Left cardiac atrium (tissue), 4 donors: ENCODE results near the gene PISD. TPM values are rescaled to one million over a fixed set of nuclear protein-coding genes. Genes with fewer than 3 reads are reported as not detected.
A peak's percentile ranks its signal among the peaks of the same experiment; 100 is the strongest.
"Not testable (repeated sequence)": the region's sequence is repeated elsewhere in the genome, so short reads cannot be mapped to it uniquely, and the experiment has no call there.

Experiments used
- ATAC-seq, 2 donors: fragments of 200-7000 bp; cut with Tn5 transposase; one replicate each; pipeline ENCODE4 v1.9.1; 2020; ENCODE audit warnings: mild to moderate bottlenecking in 2 of 2, moderate library complexity in 2 of 2
- DNase-seq: peaks from one replicate; pipeline ENCODE4 v3.0.0-alpha.2; 2020
- intact Hi-C, 2 donors: fragments of 100-400 bp; cut with DNase I; formaldehyde crosslinking; loops; one replicate each; pipeline versions ENCODE4 v1.14.1 to v1.15.1; 2022 to 2023
- total RNA-seq, 2 donors: library from RNA; stranded (reverse); fragmentation: NEBNext Ultra II Directional; extraction: Animal tissue kit (Norgen Biotek cat#: 25700); gene quantifications; one replicate each; pipeline ENCODE4 v1.2.1, GENCODE V29; 2021
- donor health status: DM: no; HTN: yes; CAD: no.
- donor health status: DM: no; HTN: yes; CAD: no; lungs with severe emphysema.
- donor health status: DM: yes; HTN: yes; CAD: no.
- donor health status: Dilated cardiomyopathy.

Gene PISD
- total RNA-seq, 2 donors from 2014 or later = 25.2 to 40.8 TPM

GRCh38 chr22:31614781-31615490 lies 47.1 kb downstream of the PISD start:
- ATAC-seq = no peak
- intact Hi-C loops = no loop called here
- DNase-seq = peak; percentile 27

GRCh38 chr22:31613904-31614296 lies 48.1 kb downstream of the PISD start:
- ATAC-seq (no peak), DNase-seq (no peak)
- intact Hi-C loops = no loop called here

- ATAC-seq (no peak), DNase-seq (no peak)
- intact Hi-C loops = no loop called here
These were observed 48.6 kb downstream of the PISD start for GRCh38 chr22:31613286-31613903.

GRCh38 chr22:31612891-31613285 lies 49.1 kb downstream of the PISD start:
- ATAC-seq = no peak
- intact Hi-C loops = no loop called here
- no peak for DNase-seq

- intact Hi-C loops = no loop called here
- ATAC-seq (peak; percentile 48 to 67), DNase-seq (peak; percentile 43)
These were observed 50.8 kb downstream of the PISD start for GRCh38 chr22:31611061-31611760.

GRCh38 chr22:31610611-31611010 lies 51.4 kb downstream of the PISD start:
- DNase-seq (peak; percentile 16), ATAC-seq (no peak)
- intact Hi-C loops = no loop called here

- intact Hi-C loops = no loop called here
- ATAC-seq = no peak
- no peak for DNase-seq
These were observed 52.3 kb downstream of the PISD start for GRCh38 chr22:31609716-31610115.

- ATAC-seq = no peak
- intact Hi-C loops = no loop called here
- no peak for DNase-seq
These were observed 54.3 kb downstream of the PISD start for GRCh38 chr22:31607696-31608095.

GRCh38 chr22:31605851-31606585 lies 56.0 kb downstream of the PISD start:
- DNase-seq (no peak), ATAC-seq (no peak)
- intact Hi-C loops = no loop called here

GRCh38 chr22:31604746-31605705 lies 57.0 kb downstream of the PISD start:
- no peak for ATAC-seq
- no peak for DNase-seq
- intact Hi-C loops = no loop called here

- DNase-seq (no peak), ATAC-seq (no peak)
- intact Hi-C loops = no loop called here
These were observed 57.8 kb downstream of the PISD start for GRCh38 chr22:31604137-31604705.

- intact Hi-C loops = no loop called here
- ATAC-seq (no peak), DNase-seq (no peak)
These were observed 58.4 kb downstream of the PISD start for GRCh38 chr22:31603574-31603973.

- DNase-seq = no peak
- intact Hi-C loops = no loop called here
These were observed 58.9 kb downstream of the PISD start for GRCh38 chr22:31603081-31603525.

GRCh38 chr22:31602259-31602952 lies 59.6 kb downstream of the PISD start:
- intact Hi-C loops = no loop called here
- peak; percentile 93 to 94 for ATAC-seq
- DNase-seq = peak; percentile 52

More at GRCh38 chr22:31603081-31603525, 58.9 kb downstream of the PISD start:
- peak in 1 of 2 donors; percentile 8 for ATAC-seq

GRCh38 chr22:31595271-31595670 lies 66.7 kb downstream of the PISD start:
- ATAC-seq (no peak), DNase-seq (no peak)
- intact Hi-C loops = no loop called here

- intact Hi-C loops, DNase-seq, ATAC-seq: not testable (repeated sequence)
These were observed 71.9 kb downstream of the PISD start for GRCh38 chr22:31590161-31590560.

GRCh38 chr22:31588970-31589675 lies 72.9 kb downstream of the PISD start:
- intact Hi-C loops = no loop called here
- ATAC-seq = no peak
- DNase-seq = no peak
